ENCODE measurements around the gene ABLIM2. TPM values are rescaled to one million over a fixed set of nuclear protein-coding genes. Genes with fewer than 3 reads are reported as not detected.

Gene ABLIM2
- total RNA-seq, 2 donors from 2014 or later: 2.6 to 7.3 TPM

DNA sequence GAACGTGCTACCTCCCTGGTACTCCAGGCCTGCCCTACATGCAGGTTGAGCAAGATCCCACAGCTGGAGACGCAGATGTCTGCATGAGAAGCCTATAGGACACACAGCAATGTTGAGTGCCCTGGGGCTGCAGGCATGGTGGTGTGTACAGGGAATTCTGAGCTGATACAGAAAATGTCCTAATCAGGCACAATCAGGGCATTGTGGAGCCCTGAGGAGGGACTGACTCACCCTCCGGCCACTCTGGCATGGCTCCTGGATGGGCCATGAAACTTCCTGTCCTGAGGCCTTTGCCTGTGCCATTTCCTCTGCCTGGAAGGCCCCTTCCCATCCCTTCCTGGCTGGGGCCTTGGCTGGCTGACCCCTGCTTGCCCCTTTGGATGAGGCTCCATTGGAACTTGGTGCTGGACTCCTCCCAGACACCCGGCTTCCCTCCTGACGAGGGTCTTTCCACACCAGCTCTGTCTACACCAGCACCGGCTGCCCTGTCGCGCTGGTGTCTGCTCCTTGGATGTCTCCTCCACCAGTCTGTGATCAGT lies 202.3 kb downstream of the ABLIM2 start:
- H3K36me3 ChIP-seq: no peaks in the 10 kb centered on the region
- H3K4me3 ChIP-seq: no peak overlapping the region
- H3K4me1 ChIP-seq (replicated peaks): peaks cover 4% of the 10 kb centered on the region
- TF ChIP-seq, protein P1, sequence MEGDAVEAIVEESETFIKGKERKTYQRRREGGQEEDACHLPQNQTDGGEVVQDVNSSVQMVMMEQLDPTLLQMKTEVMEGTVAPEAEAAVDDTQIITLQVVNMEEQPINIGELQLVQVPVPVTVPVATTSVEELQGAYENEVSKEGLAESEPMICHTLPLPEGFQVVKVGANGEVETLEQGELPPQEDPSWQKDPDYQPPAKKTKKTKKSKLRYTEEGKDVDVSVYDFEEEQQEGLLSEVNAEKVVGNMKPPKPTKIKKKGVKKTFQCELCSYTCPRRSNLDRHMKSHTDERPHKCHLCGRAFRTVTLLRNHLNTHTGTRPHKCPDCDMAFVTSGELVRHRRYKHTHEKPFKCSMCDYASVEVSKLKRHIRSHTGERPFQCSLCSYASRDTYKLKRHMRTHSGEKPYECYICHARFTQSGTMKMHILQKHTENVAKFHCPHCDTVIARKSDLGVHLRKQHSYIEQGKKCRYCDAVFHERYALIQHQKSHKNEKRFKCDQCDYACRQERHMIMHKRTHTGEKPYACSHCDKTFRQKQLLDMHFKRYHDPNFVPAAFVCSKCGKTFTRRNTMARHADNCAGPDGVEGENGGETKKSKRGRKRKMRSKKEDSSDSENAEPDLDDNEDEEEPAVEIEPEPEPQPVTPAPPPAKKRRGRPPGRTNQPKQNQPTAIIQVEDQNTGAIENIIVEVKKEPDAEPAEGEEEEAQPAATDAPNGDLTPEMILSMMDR (IDR thresholded peaks at IDR 0.05): no peak
- TF ChIP-seq POLR2A (IDR thresholded peaks at IDR 0.05) (no peak), POLR2AphosphoS5 (IDR thresholded peaks at IDR 0.05) (peak; percentile 5)
- intact Hi-C loops (cut with DNase I): no loop called here
- H3K27ac ChIP-seq: no peak overlapping the region
- H3K27me3 ChIP-seq (replicated peaks; ENCODE audit: insufficient read depth): no peaks in the 10 kb centered on the region
- H3K9me3 ChIP-seq: no peaks in the 10 kb centered on the region
- DNase-seq (ENCODE audit: low spot score): no peak
- 82% methylated on average over 8 of the region's 8 CpGs for WGBS

DNA sequence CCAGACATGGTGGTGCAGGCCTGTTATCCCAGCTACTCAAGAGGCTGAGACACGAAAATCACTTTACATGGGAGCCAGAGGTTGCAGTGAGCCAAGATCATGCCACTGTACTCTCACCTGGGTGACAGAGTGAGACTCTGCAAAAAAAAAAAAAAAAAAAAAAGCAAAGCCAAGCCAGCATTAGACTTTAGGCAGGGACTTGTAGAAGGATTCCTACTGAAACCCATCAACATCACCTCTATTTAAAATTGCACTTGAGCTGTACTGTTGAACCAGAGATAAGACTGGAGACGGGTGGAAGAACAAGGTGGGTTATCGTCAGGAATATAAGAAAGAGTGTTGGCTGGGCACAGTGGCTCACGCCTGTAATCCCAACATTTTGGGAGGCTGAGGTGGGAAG lies 203.2 kb downstream of the ABLIM2 start:
- Histone ChIP-seq H3K27ac (no peak overlapping the region), H3K4me3 (no peak overlapping the region), H3K27me3 (replicated peaks; ENCODE audit: insufficient read depth) (no peaks in the 10 kb centered on the region), H3K36me3 (no peaks in the 10 kb centered on the region), H3K9me3 (no peaks in the 10 kb centered on the region), H3K4me1 (replicated peaks) (no peaks in the 10 kb centered on the region)
- 71% methylated on average over 4 of the region's 4 CpGs for WGBS
- no peak for DNase-seq (ENCODE audit: low spot score)
- intact Hi-C loops (cut with DNase I): no loop called here
- TF ChIP-seq POLR2A (IDR thresholded peaks at IDR 0.05): no peak
- TF ChIP-seq, protein P1 (IDR thresholded peaks at IDR 0.05): no peak
- TF ChIP-seq POLR2AphosphoS5 (IDR thresholded peaks at IDR 0.05): no peak

DNA sequence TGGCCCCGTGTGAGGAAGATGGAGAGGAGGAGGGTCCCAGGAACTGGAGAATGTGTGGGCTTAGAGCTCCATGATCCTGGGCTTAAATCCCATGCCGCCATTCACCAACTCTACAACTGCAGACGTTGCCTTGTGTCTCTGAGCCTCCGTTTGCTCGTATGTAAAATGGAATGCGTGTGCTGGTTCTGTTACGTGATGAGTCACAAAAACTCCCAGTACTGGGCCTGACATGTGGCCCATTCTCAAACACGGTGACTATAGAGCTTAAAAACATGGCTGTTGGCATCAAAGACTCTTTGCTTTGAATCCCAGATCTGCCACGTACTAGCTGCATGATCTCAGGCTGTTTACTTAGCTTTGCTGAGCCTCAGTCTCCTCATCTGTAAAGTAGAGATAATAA lies 206.0 kb downstream of the ABLIM2 start:
- H3K27me3 ChIP-seq (replicated peaks; ENCODE audit: insufficient read depth): no peaks in the 10 kb centered on the region
- H3K36me3 ChIP-seq: no peaks in the 10 kb centered on the region
- no peak for DNase-seq (ENCODE audit: low spot score)
- no peak overlapping the region for H3K4me3 ChIP-seq
- H3K4me1 ChIP-seq (replicated peaks): no peaks in the 10 kb centered on the region
- intact Hi-C loops (cut with DNase I): no loop called here
- no peak overlapping the region for H3K27ac ChIP-seq
- TF ChIP-seq POLR2AphosphoS5 (IDR thresholded peaks at IDR 0.05) (no peak), POLR2A (IDR thresholded peaks at IDR 0.05) (no peak)
- TF ChIP-seq, protein P1 (IDR thresholded peaks at IDR 0.05): no peak
- WGBS: 84% methylated on average over 9 of the region's 9 CpGs
- H3K9me3 ChIP-seq: no peaks in the 10 kb centered on the region

DNA sequence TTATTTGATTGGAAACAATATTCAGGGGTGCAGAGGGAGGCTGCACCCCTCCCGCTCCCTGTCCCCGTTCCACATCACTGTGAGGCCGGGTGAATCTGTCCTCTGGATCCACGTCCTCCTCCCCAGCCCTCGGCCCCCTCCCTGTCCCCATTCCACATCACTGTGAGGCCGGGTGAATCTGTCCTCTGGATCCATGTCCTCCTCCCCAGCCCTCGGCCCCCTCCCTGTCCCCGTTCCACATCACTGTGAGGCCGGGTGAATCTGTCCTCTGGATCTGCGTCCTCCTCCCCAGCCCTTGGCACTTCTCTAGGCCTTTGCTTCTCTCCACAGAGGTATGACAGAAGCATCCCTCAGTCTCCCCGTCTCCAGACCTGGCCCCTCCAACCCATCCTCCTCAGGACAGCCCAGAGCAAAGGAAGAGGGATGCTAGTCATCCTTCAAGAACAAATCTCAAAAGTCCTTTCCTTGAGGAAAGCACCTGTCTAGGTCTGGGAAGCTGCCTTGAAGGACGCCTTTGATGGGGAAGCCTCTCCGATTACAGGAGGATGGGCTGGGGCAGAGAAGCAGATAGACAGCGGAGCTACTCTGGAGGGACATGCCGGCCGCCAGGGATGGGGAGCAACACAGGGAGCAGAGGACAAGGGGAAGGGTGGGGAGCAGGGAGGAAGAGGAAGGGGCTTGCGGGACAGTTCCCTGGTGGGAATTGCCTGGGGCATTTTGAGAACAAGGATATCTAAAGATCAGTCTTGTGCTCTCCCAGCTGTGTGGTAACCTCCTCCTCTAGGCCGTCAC lies 208.1 kb downstream of the ABLIM2 start:
- Histone ChIP-seq H3K27ac (no peak overlapping the region), H3K9me3 (no peaks in the 10 kb centered on the region), H3K27me3 (replicated peaks; ENCODE audit: insufficient read depth) (no peaks in the 10 kb centered on the region), H3K4me1 (replicated peaks) (no peaks in the 10 kb centered on the region), H3K36me3 (no peaks in the 10 kb centered on the region), H3K4me3 (no peak overlapping the region)
- intact Hi-C loops (cut with DNase I): no loop called here
- TF ChIP-seq POLR2AphosphoS5 (IDR thresholded peaks at IDR 0.05) (no peak), POLR2A (IDR thresholded peaks at IDR 0.05) (no peak)
- TF ChIP-seq, protein P1 (IDR thresholded peaks at IDR 0.05): no peak
- DNase-seq (ENCODE audit: low spot score): no peak
- WGBS: 92% methylated on average over 18 of the region's 18 CpGs

DNA sequence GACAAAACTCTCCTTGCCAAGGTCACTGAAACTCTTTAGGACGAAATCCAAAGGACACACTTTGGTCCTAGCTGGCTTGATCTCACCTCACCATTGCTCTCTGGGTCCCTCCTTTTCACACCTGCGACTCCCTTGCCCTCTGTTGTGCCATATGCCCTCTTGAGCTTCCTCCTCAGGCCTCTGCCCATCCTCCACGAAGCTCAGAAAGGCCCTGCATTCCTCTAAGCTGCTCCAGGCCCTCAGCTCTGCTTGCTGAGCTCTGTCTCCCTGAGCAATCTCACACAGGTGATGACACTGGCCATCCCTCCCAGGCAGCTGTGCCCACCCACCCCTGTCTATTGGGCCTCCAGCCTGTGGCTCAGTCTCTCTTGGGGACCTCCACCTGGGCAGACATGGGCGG lies 208.9 kb downstream of the ABLIM2 start:
- H3K9me3 ChIP-seq: no peaks in the 10 kb centered on the region
- no peaks in the 10 kb centered on the region for H3K27me3 ChIP-seq (replicated peaks; ENCODE audit: insufficient read depth)
- intact Hi-C loops (cut with DNase I): no loop called here
- H3K36me3 ChIP-seq: no peaks in the 10 kb centered on the region
- 81% methylated on average over 4 of the region's 4 CpGs for WGBS
- no peaks in the 10 kb centered on the region for H3K4me1 ChIP-seq (replicated peaks)
- DNase-seq (ENCODE audit: low spot score): no peak
- TF ChIP-seq POLR2A (IDR thresholded peaks at IDR 0.05) (no peak), POLR2AphosphoS5 (IDR thresholded peaks at IDR 0.05) (no peak)
- TF ChIP-seq, protein P1 (IDR thresholded peaks at IDR 0.05): no peak
- no peak overlapping the region for H3K4me3 ChIP-seq
- H3K27ac ChIP-seq: no peak overlapping the region
